T-helper 1 cell treated with Interleukin-12 subunit alpha and Interleukin-12 subunit beta and Interleukin-4 antibody, amounts not matched to agents 30 ng/mL and 1 ng/mL, for 36 hours (primary cell): ENCODE results near the gene CADM2. TPM values are rescaled to one million over a fixed set of nuclear protein-coding genes. Genes with fewer than 3 reads are reported as not detected.
"Not testable (repeated sequence)": the region's sequence is repeated elsewhere in the genome, so short reads cannot be mapped to it uniquely, and the experiment has no call there.

Experiments
- intact Hi-C: fragments of 100-400 bp; cut with micrococcal nuclease; formaldehyde crosslinking; loops from one replicate; pipeline ENCODE4 v1.15.1; 2024
- total RNA-seq: library from RNA; stranded (reverse); gene quantifications from 2 replicates; pipeline ENCODE4 v1.2.3, GENCODE V29; 2022

Gene CADM2
- not detected in 2 replicates for total RNA-seq

DNA sequence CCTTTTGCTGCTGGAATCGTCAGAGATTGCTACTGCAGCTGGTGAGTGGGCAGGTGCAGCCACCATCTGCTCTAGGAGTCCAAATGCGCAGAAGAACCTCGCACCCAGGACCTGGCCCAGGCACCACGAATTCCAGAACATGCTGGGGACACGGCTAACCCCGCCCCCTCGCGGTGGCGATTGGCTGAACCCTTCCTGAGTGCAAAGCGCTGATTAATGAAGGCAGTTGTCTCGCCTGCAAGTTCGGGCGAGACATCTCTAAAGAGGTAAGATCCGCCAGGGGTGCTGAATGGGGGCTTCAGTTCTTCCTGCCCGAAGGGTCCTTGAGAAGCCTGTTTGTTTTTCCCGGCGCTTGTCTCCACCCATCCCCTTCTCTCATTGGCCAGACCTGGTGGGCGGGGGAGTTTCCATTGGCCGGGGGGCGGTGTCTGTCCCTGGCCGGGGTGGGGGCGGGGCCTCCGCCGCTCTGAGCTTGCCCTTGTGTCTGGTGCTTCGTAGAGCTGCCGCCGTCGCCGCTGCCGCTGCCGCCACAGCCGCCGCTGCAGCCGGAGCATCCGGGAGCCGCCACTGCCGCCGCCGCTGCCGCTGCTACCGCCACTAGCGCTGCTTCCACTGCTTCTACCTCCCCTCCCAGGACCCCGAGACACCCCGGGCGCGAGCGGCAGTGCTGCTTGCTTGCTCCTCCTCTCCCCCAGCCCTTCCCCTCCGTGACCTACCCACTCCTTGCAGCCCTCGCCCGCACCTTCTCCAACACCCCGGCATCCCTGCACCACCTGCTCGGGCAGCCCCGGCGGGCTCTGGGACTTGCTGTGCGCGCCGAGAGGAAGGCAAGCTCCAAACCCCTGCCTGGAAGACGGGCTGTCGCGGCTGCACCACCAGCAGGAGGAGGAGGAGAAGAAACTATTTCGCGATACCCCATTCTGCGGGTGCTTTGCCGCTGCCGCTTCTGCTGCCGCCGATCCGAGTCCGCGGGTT, at the start of gene CADM2:
Gene CADM2, plus strand, starts transcription at position 495 of the 975 bp plus-strand sequence.
- intact Hi-C loops, result no loop called here

DNA sequence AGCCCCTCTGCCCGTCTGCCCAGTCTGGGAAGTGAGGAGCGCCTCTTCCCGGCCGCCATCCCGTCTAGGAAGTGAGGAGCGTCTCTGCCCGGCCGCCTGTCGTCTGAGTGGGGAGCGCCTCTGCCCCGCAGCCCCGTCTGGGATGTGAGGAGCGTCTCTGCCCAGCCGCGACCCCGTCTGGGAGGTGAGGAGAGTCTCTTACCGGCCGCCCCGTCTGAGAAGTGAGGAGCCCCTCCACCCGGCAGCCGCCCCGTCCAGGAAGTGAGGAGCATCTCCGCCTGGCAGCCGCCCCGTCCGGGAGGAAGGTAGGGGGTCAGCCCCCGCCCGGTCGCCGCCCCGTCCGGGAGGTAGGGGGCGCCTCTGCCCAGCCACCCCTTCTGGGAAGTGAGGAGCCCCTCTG, 40.2 kb upstream of the CADM2 start:
- intact Hi-C loops, result not testable (repeated sequence)

DNA sequence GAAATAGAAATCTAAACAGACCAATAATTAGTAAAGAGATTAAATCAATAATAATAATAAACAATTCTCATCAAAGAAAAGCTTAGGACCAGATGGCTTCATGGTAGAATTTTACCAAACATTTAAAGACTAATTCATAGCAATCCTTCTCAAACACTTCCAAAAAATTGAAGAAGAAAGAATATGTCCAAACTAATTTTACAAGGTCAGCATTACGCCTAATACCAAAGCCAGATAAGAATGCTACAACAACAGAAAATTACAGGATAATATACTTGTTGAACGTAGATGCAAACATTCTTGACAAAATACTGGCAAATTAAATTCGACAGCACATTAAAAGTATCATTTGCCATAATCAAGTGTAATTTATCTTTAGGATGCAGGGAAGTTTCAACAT, 36.1 kb upstream of the CADM2 start:
- intact Hi-C loops, result no loop called here

DNA sequence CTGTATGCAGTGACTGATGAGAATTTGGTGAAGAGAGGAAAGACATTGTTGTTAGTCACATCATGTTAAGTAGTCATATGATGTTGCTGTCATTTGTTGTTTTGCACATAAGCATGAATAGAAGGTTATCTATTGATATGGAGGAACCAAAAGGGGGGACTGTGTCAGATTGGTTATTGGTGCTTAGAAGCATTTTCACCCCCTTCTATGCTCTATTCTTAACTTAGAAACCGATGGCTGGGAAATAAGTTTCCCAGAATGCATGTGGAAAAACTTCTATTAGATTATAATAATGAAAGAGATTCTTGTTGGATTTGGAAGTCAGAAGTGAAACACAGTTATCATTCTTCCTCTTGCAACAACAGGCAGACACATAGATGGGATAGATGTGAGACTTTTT, 33.2 kb upstream of the CADM2 start:
- intact Hi-C loops, result no loop called here

DNA sequence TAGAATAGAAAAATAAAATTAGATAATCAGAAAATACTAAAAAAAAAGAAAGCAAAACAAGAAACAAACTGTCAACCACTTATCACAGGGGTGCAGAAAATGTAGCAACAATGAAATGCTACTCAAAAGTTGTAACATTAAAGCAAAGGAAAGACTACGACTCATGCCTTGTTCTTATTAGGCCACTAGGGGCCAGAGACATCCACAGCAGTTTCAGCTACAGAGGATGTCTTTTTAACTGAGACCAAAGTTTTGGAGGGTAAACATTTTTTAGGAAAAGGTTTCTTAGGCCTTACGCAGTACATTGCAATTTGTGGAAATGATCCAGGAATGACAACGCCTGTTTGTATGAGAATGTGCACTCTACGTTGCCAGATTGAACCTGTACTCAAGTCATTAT, 15.4 kb upstream of the CADM2 start:
- intact Hi-C loops, result no loop called here

DNA sequence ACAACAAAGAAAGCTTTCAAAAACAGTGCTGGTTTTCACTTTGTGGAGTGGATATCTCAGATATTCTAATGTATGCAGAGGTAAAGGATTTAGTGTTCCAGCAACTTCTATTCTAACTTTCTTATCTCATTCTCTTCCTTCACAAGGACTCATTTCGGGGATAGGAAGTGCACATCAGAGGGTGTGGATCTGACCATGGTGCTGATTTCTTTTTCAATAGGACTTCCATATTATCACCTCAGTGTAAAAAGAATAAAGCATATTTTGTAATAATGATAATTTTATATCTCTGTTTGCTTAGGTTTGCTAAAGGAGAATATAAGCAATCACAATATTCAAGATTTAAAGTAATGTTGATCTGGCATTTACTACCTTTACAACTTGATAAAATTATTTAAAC, 12.5 kb upstream of the CADM2 start:
- intact Hi-C loops, result no loop called here

DNA sequence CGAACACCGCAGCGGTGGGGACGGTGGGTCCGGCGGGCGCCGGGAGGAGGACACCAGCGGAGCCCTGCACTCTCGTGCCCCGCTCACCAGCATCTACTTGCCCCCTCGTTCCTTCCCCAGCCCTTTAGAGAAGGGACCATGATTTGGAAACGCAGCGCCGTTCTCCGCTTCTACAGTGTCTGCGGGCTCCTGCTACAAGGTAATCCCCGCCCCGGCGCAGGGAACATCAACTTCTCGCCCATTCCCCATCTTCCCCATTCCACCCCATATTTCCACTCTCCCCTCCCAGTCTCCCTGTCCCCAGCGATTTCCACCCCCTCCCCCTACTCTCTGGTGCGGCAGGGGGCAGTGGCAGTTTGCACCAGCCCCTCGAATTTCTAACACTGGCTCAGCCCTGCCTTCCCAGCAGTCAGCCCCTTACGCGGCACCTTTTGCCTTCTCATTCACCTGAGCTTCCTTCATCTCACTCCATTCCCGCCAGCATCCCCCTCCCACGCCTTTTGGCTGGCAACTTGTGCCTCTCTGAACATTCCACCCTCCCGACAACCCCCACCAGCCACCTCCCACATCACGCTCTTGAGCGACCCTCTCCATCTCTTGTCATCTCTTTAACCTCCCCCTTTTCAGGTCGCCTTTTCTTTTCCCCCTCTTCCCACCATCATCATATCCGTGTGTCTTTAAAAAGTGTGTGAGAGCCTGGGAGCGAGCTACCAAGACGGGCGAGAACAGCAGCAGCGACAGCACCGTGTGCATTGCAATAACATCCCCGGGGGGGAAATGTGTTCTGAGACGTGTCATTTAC, 882 bp downstream of the CADM2 start:
- intact Hi-C loops, result loop anchor here (10.0 kb wide), 1 partner anchor 415 kb away; no protein-coding TSS in a partner anchor

DNA sequence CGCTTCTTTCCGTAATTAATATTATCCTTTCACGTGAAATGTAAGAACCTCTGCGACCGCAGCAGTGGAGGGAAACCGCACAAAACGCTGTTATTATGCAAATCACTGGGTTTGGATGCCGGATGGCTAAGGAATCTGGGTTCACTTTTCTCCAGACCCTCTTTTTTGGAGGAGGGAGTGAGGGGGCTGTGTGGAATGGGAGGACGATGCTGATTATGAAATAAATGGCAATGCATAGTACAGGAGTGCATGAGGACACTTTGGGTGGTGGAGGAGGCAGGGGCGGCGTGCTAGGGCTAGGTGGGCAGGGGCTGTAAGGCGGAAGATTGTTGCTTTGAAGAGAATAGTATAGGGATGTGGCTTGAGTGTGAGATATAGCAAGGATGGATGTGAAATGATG, 1.8 kb downstream of the CADM2 start:
- intact Hi-C loops, result loop anchor here (10.0 kb wide), 1 partner anchor 416 kb away; no protein-coding TSS in a partner anchor

DNA sequence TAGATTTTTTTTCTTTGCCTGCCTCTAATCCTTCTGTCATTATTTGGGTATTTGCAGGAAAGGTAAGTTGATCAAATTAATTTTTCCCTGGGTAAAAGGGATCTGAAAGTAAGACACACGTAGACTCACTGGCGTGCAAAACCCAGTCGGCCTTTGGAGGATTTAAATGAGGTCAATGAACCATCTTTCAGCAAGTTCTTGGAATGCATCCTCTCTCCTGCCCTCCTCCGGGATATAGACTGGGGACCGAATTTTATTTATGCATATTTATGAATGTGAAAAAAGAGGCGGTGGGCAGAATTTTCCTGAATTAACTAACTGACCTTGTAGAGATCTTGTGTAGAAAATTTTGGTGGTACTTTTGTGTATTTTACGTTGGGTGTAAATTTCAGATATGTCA, 2.2 kb downstream of the CADM2 start:
- intact Hi-C loops, result loop anchor here (10.0 kb wide), 1 partner anchor 416 kb away; no protein-coding TSS in a partner anchor

DNA sequence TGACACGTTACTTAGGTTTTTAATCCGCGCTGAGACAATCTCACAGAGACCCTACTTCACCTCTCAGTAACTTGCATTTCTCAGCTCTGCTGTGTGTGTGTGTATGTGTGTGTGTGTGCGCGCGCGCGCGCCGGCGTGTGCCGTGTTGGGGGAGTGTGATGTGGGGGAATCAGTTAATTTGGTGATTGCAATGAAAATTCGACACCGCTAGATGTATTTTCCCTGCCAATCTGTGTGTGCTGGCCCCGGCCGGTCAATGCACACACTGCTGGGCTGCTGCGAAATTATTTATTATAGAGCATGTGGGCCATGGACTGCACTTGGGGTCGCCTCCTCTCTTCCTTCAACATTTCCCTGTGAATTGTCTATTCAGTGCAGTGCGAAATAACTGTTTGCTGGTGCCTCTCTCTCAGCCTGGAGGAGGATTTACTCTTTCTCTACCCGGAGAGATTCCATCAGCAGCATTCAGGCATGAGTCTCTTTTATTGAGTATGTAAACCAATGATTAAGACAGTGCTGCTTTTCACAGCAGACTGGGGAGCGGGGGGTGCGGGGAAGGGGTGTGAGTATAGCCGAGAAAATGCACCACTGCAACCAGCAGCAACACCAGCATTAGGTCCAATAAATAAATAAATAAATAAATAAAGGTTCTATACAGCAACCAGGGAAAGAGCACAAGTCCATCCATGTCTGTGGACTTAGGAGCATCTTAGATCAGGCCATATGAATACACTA, 2.9 kb downstream of the CADM2 start:
- intact Hi-C loops, result loop anchor here (10.0 kb wide), 1 partner anchor 417 kb away; no protein-coding TSS in a partner anchor

DNA sequence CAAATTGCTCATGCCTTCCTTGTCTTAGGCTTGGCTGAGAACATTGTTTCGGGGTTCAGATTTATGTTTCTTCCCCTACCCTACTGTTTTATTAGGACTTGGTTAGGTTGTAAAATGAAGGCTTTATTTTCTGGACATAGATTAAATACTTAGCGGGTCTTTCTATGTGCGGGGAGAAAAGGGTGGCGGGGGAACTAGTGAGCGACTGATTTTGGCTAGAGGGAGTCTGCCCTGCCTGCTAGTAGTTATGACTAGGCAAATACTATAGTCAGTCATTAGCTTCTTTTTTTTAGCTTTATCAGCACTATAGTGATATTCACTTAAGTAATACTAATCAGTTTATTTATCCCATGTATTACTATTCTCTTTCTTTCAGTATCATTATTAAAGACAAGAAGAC, 3.6 kb downstream of the CADM2 start:
- intact Hi-C loops, result loop anchor here (10.0 kb wide), 1 partner anchor 418 kb away; no protein-coding TSS in a partner anchor

DNA sequence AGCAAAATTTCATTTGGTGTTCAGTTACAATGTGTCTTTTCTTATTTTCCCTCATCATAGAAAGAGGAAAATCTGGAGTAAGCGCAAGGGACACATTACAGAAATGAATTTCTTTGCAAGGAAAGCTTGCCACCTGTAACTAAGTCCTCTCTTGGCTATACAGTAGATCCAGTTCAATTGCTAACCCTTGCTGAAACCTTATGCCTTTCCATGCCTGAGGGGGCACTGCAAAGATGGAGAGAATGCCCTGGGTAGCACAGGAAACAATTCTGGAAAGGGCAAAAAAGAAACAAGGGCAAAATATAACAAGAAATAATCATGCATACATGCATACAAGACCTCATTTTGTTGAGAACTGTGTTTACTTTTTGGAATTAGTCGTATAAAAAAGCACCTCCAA, 4.3 kb downstream of the CADM2 start:
- intact Hi-C loops, result loop anchor here (10.0 kb wide), 1 partner anchor 418 kb away; no protein-coding TSS in a partner anchor

DNA sequence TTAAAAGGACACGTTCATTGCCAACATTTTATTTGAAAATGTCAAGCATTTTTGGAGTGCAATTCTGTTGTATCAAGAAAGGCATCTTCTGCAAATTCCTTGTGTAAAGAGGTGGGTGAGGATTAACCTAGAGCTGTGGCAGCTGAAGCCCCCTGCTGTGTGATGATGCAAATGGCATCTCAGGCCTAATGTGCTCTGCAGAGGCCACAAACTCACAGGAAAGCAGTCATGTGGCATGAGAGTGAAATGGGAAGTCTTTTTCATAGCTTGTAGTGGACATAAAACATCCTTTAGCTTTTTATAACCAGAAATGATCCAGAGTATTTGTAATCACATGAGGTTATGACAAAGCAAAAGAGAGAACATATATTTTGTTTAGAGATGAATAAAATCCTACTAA, 6.4 kb downstream of the CADM2 start:
- intact Hi-C loops, result loop anchor here (10.0 kb wide), 1 partner anchor 420 kb away; no protein-coding TSS in a partner anchor

DNA sequence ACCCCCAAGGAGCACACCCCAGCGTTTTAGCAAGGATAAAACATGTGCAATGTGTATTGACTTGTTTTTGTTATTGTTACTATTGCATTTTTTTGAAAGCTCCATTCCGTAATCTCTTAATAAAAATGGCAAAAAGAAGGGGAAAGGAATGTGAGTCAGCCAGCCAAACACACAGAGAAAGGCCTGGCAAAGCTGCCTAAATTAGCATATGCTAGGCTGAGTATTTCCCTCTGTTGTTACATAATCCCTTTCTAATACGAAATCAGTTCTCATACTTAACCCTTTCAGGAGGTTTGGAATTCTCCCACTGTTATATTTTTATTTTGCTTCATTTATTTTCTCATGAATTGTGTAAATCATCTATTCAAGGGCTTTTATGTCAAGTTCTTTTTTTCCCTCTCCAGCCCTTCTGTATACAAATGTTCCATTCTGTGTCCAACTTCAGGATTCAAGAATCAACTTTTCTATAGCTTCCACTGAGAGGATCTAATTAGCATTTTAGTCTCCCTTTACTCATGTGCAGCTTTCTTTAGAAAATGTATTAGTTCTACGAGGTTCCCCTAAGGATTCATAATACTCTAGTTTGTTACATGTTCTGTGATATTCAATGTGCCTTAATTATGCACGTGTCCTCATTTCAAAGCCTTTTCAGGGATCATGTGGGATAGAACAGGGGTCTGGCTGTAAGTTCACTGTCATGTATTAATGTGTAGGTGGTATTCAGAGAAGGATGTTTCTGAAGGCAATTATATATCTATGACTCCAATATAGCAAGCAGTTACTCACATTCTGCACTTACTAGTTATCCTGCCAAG, 9.2 kb downstream of the CADM2 start:
- intact Hi-C loops, result loop anchor here (10.0 kb wide), 1 partner anchor 423 kb away; no protein-coding TSS in a partner anchor

DNA sequence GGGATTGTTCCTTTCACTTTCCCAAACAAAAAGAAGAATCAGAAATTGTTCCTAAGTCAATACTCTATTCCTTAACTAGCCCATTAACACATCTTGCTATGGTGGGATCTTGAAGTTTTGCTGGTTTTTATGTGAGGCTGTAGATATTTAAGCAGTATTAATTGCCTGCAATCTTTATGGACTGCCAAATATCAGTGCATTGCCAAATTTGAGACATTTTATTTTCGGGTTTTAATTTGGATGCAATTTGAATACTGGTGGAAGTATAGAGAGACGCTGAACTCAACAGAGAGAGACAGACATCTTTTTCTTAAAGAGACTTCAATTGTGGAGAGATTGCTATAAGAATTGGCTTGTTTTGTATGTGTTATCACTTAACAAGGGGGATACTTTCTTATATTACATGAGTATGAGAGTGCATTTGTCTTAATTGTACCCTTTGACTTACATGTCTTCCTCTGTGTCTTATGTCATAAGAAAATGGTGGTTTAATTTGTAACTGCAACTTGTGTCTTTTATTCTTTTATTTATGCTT, 10.0 kb downstream of the CADM2 start:
- intact Hi-C loops, result loop anchor here (10.0 kb wide), 1 partner anchor 424 kb away; no protein-coding TSS in a partner anchor

DNA sequence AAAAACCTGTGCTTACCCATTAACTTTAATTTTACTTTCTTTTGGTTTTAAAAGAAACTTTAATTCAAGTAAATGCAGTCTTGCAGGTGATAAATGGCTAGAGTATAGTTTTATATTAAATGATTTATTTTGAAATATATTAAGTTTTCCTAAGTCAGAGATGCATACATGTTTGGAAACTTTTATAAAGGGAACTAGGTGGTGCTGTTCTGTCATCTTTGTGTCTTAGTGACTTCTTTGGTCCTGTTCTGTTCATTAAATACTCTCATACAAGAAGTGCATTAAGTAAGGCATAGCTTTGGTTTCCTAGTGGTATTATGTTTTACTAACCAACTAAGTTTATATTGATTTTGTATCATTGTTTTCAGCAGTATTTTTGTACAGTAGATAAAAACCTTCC, 15.6 kb downstream of the CADM2 start:
- intact Hi-C loops, result no loop called here

DNA sequence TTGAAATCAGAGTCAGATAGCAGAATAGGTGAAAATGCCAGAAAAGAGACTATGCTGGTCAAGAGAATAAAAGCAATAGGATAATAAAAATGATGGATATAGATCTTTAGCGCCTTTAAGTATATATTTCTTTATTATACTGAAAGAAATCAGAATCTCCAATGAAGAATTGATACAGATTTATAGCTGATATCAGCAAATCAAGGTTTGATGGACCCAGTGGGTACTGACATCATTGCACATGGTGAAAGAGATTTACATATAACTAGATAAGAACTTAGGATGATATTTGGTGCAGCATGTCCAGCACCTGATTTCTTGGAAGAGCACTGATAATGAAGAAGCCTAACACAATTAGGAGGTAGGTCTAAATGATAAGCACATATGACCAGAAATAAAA, 18.2 kb downstream of the CADM2 start:
- intact Hi-C loops, result no loop called here

DNA sequence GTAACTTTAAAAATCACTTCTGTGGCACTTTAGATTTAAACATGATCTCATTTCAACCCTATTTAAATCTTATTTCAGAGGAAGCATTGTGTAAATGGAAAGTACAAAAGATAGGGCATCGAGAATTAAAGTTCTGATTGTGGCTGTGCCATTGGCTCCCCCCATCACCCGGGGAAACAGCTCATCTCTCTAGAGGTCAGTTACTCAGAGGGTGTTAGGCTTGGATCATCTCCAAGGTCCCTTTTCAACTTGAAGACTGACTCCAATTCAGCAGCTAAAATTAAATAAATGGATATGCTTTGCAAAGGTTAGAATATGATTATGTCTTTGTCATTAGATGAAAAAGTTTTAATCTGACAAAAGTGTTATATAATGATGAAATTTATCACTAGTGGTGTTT, 20.1 kb downstream of the CADM2 start:
- intact Hi-C loops, result no loop called here

DNA sequence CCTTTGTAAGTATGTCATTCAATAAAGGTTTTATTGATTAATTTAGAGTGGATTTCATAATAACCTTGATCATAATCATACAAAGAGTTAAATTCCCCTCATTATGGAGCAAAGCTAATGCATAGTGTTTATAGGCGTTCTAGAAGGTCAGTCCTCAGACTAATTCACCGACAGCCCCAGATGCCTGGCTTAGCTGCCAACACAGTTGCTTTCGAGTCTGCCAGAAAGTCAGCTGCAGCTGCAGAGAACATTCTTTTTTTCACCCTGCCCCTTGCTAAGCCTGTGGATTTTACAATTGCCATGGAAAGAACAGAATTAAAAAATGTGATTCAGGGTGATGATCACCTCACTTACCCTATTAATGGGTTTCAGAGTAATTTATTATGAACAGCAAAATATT, 21.2 kb downstream of the CADM2 start:
- intact Hi-C loops, result no loop called here

DNA sequence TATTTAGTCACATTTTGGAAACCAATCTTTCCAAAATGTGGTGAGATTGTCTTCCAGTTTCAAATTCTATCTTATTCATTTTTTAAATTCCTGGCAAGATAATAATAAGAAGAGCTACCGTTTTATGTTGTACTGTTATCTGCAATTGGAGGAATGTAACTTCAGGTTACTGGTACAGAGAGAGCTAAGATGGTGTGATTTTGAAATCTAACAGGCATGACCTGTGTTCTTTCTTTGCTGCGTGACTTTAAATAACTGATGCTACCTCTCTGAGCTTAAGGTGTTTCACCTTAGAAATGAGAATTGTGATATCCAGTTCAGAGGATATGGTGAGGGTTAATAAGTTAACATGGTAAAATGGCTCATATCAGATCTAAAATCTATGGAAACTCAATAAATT, 21.7 kb downstream of the CADM2 start:
- intact Hi-C loops, result no loop called here
